Neutrophil (primary cell): ENCODE data around the gene POLR3E.

Source experiments
- H3K27ac ChIP-seq: fragments of 200-600 bp; sonication (generic); 2 replicates; pipeline ENCODE4 v1.5.1; 2016; ENCODE audit warnings: mild to moderate bottlenecking, moderate library complexity
- H3K27me3 ChIP-seq: fragments of 200-600 bp; sonication (generic); 2 replicates; pipeline ENCODE4 v1.6.0; 2016; ENCODE audit warnings: mild to moderate bottlenecking
- H3K36me3 ChIP-seq: fragments of 200-600 bp; sonication (generic); 2 replicates; pipeline ENCODE4 v1.5.1; 2017
- H3K4me1 ChIP-seq, 2 experiments: fragments of 200-600 bp in 1 of 2; sonication (generic) in 1 of 2; 1 replicate in 1 of 2; 2 replicates in 1 of 2; pipeline versions ENCODE4 v1.5.1 to v1.6.1; 2013 to 2016; ENCODE audit warnings: low read depth in 1 of 2, low read length in 1 of 2, mild to moderate bottlenecking in 1 of 2, moderate library complexity in 1 of 2; ENCODE audit not compliant: control insufficient read depth in 1 of 2, insufficient read depth in 1 of 2
- H3K4me3 ChIP-seq, 2 experiments: fragments of 200-600 bp in 1 of 2; sonication (generic) in 1 of 2; 1 replicate in 1 of 2; 2 replicates in 1 of 2; pipeline ENCODE4 v1.5.1; 2013 to 2016; ENCODE audit warnings: low read depth in 1 of 2, low read length in 1 of 2, mild to moderate bottlenecking in 1 of 2, moderate library complexity in 1 of 2
- H3K9me3 ChIP-seq: fragments of 200-600 bp; sonication (generic); 2 replicates; pipeline ENCODE4 v1.5.1; 2016
- CTCF ChIP-seq: fragments of 200-600 bp; sonication (generic); IDR thresholded peaks from 2 replicates; pipeline ENCODE4 v1.5.1; 2016; ENCODE audit warnings: antibody characterized with exemption

The POLR3E gene

DNA sequence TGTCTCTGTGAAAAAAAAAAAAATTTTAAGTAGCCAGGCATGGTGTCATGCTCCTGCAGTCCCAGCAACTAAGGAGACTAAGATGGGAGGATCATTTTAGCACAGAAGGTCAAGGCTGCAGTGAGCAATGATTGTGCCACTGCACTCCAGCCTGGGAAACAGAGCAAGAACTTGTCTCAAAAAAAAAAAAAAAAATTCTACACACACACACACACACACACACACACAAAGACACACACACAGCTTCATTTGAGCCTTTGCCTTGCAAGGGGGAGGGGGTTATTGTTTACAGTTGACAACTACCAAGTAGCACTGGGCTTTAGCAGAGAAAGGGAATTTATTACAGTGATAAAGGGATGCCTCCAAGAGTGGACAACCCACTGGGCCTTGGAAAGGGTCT, 4.9 kb upstream of the POLR3E start:
- Histone ChIP-seq H3K27me3 (no peaks in the 10 kb centered on the region), H3K27ac (no peak overlapping the region), H3K36me3 (no peaks in the 10 kb centered on the region), H3K4me3 (no peak overlapping the region), H3K9me3 (no peaks in the 10 kb centered on the region), H3K4me1 (peaks cover 7 to 9% of the 10 kb centered on the region in 2 experiments)
- TF ChIP-seq CTCF, result no peak

GRCh38 chr16:22293137-22294106, 3.8 kb upstream of the POLR3E start:
- Histone ChIP-seq H3K27ac (no peak overlapping the region), H3K4me3 (no peak overlapping the region), H3K9me3 (no peaks in the 10 kb centered on the region), H3K36me3 (no peaks in the 10 kb centered on the region), H3K27me3 (no peaks in the 10 kb centered on the region), H3K4me1 (peaks cover 18 to 20% of the 10 kb centered on the region in 2 experiments)
- no peak for TF ChIP-seq CTCF

GRCh38 chr16:22296225-22297113, 740 bp upstream of the POLR3E start:
- Histone ChIP-seq H3K4me1 (peaks cover 20 to 23% of the 10 kb centered on the region in 2 experiments), H3K4me3 (peak overlapping the region; percentile 74 to 89)

GRCh38 chr16:22297871-22298733, 893 bp downstream of the POLR3E start:
- no peaks in the 10 kb centered on the region for H3K27me3 ChIP-seq
- H3K4me1 ChIP-seq, result peaks cover 20 to 23% of the 10 kb centered on the region in 2 experiments
- TF ChIP-seq CTCF, result no peak
- peak overlapping the region; percentile 77 for H3K27ac ChIP-seq
- peaks cover 1% of the 10 kb centered on the region for H3K36me3 ChIP-seq
- H3K4me3 ChIP-seq, result peak overlapping the region; percentile 74 to 89
- H3K9me3 ChIP-seq, result no peaks in the 10 kb centered on the region

More at GRCh38 chr16:22296225-22297113, 740 bp upstream of the POLR3E start:
- Histone ChIP-seq H3K36me3 (no peaks in the 10 kb centered on the region), H3K27me3 (no peaks in the 10 kb centered on the region), H3K27ac (peak overlapping the region; percentile 77), H3K9me3 (no peaks in the 10 kb centered on the region)
- no peak for TF ChIP-seq CTCF

GRCh38 chr16:22299036-22299435, 1.8 kb downstream of the POLR3E start:
- Histone ChIP-seq H3K9me3 (no peaks in the 10 kb centered on the region), H3K27ac (no peak overlapping the region), H3K4me1 (peaks cover 20 to 23% of the 10 kb centered on the region in 2 experiments), H3K4me3 (no peak overlapping the region), H3K36me3 (peaks cover 3% of the 10 kb centered on the region), H3K27me3 (no peaks in the 10 kb centered on the region)
- no peak for TF ChIP-seq CTCF
